ENCODE data around the gene PAGR1.
"Not testable (repeated sequence)": the region's sequence is repeated elsewhere in the genome, so short reads cannot be mapped to it uniquely, and the experiment has no call there.

Gene PAGR1

DNA sequence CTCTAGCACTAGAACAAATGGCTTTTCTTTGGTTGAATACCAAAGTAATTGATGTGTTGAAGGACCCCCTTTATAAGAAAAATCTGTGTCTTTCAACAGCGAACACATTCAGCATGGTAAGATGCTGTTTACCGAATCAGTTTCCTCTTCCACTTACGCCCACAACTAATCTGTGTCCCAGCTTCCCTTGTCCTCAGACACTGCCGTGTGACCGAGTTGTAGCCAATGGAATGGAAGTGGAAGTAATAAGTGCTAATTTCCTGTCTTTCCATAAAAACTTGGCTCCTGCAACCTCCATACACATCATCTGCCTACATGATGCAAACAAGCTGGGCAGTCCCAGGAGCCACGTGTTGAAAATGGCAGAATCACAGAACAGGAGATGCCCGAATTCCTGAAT lies 36.7 kb downstream of the PAGR1 start:
- H3K27me3 Mint-ChIP-seq (ENCODE audit: low read depth) = no peaks in the 10 kb centered on the region
- H3K9me3 Mint-ChIP-seq = no peaks in the 10 kb centered on the region
- no peak overlapping the region for H3K4me3 Mint-ChIP-seq
- peaks cover 4% of the 10 kb centered on the region for H3K4me1 Mint-ChIP-seq (ENCODE audit: low read depth)
- H3K36me3 Mint-ChIP-seq (ENCODE audit: low read depth) = peaks cover 19% of the 10 kb centered on the region
- no peak overlapping the region for H3K27ac Mint-ChIP-seq

DNA sequence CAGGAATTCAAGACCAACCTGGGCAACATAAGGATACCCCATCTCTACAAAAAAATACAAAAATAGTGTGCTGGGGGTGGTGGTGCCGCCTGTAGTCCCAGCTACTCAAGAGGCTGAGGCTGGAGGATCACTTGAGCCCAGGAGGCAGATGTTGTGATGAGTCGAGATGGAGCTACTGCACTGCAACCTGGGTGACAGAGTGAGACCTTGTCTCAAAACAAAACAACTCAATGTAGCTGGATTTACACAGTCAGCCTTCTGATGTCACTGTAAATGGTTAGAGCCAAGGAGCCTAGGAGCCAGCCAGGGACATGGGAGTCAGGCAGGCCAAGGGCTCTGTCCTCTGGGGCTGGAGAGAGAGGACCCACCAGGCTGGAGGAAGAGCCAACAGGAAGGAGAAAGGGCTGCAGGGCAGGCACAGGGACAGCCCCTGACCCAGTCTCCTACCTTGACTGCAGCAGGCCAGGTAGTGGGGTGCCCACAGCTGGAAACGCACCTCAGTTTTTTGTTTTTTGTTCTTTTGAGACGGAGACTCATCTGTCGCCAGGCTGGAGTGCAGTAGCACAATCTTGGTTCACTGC lies 38.7 kb downstream of the PAGR1 start:
- no peak overlapping the region for H3K4me3 Mint-ChIP-seq
- peaks cover 2% of the 10 kb centered on the region for H3K4me1 Mint-ChIP-seq (ENCODE audit: low read depth)
- H3K36me3 Mint-ChIP-seq (ENCODE audit: low read depth) = peaks cover 17% of the 10 kb centered on the region
- no peak overlapping the region for H3K27ac Mint-ChIP-seq
- no peaks in the 10 kb centered on the region for H3K9me3 Mint-ChIP-seq
- H3K27me3 Mint-ChIP-seq (ENCODE audit: low read depth) = no peaks in the 10 kb centered on the region

DNA sequence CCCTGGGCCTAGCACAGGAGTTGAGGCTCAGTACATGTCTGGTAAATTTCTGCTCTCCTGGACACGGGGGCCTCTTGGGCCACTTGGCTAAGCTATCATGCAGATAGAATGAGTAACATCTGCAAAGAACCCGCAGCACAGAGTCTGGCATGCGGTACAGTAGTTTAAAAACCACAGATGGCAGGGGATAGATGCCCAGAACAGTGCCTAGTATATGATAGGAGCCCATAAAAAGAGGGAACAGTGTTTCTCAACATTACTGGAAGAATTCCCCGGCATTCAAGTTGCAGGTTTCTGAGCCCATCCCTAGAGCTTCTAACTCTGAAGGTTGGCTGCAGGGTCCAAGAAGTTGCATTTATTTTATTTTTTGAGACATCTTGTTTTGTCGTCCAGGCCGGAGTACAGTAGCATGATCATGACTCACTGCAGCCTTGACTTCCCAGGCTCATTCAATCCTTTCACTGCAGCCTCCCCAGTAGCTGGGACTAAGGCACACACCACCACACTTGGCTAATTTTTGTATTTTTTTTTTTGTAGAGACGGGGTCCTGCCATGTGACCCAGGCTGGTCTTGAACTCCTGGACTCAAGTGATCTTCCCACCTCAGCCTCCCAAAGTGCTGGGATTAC lies 41.3 kb downstream of the PAGR1 start:
- Mint-ChIP-seq H3K4me3 (no peak overlapping the region), H3K4me1 (ENCODE audit: low read depth) (peaks cover 8% of the 10 kb centered on the region), H3K27me3 (ENCODE audit: low read depth) (no peaks in the 10 kb centered on the region), H3K27ac (no peak overlapping the region), H3K36me3 (ENCODE audit: low read depth) (peaks cover 19% of the 10 kb centered on the region), H3K9me3 (no peaks in the 10 kb centered on the region)

- Mint-ChIP-seq H3K4me1 (ENCODE audit: low read depth) (peaks cover 8% of the 10 kb centered on the region), H3K9me3 (no peaks in the 10 kb centered on the region), H3K27ac (no peak overlapping the region), H3K4me3 (no peak overlapping the region), H3K27me3 (ENCODE audit: low read depth) (no peaks in the 10 kb centered on the region), H3K36me3 (ENCODE audit: low read depth) (peaks cover 19% of the 10 kb centered on the region)
Measured at GRCh38 chr16:29858149-29858849, 42.3 kb downstream of the PAGR1 start.

DNA sequence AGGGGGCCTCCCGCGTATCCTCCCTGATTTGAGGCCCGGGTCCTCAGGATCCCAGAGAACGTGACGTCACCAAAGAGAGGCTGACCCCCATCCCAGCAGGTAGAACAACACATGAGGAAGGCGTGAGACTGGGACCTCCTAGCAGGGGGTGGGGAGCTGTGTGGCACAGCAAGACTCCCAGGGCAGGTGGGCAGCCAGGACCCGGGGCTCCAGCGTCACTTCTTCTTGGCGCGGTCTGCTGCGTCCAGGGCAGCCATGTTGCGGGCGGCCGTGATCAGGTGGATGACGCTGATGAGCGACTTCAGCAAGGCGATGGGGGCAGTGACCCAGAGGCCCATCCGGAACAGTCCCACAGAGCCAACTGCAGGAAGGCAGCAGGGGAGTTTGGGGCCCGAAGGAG lies 43.0 kb downstream of the PAGR1 start:
- Mint-ChIP-seq H3K36me3 (ENCODE audit: low read depth) (peaks cover 19% of the 10 kb centered on the region), H3K4me3 (no peak overlapping the region), H3K9me3 (no peaks in the 10 kb centered on the region), H3K4me1 (ENCODE audit: low read depth) (peaks cover 12% of the 10 kb centered on the region), H3K27me3 (ENCODE audit: low read depth) (no peaks in the 10 kb centered on the region), H3K27ac (no peak overlapping the region)

GRCh38 chr16:29860218-29860617 lies 44.3 kb downstream of the PAGR1 start:
- no peak overlapping the region for H3K27ac Mint-ChIP-seq
- H3K4me3 Mint-ChIP-seq = peak overlapping the region; percentile 98
- H3K36me3 Mint-ChIP-seq (ENCODE audit: low read depth) = peaks cover 19% of the 10 kb centered on the region
- no peaks in the 10 kb centered on the region for H3K27me3 Mint-ChIP-seq (ENCODE audit: low read depth)
- no peaks in the 10 kb centered on the region for H3K9me3 Mint-ChIP-seq
- H3K4me1 Mint-ChIP-seq (ENCODE audit: low read depth) = peaks cover 10% of the 10 kb centered on the region

GRCh38 chr16:29862383-29862883 lies 46.5 kb downstream of the PAGR1 start:
- H3K4me1 Mint-ChIP-seq (ENCODE audit: low read depth) = peaks cover 10% of the 10 kb centered on the region
- H3K27me3 Mint-ChIP-seq (ENCODE audit: low read depth) = no peaks in the 10 kb centered on the region
- peaks cover 19% of the 10 kb centered on the region for H3K36me3 Mint-ChIP-seq (ENCODE audit: low read depth)
- H3K27ac Mint-ChIP-seq = peak overlapping the region; percentile 82
- H3K9me3 Mint-ChIP-seq = no peaks in the 10 kb centered on the region
- H3K4me3 Mint-ChIP-seq = peak overlapping the region; percentile 98

DNA sequence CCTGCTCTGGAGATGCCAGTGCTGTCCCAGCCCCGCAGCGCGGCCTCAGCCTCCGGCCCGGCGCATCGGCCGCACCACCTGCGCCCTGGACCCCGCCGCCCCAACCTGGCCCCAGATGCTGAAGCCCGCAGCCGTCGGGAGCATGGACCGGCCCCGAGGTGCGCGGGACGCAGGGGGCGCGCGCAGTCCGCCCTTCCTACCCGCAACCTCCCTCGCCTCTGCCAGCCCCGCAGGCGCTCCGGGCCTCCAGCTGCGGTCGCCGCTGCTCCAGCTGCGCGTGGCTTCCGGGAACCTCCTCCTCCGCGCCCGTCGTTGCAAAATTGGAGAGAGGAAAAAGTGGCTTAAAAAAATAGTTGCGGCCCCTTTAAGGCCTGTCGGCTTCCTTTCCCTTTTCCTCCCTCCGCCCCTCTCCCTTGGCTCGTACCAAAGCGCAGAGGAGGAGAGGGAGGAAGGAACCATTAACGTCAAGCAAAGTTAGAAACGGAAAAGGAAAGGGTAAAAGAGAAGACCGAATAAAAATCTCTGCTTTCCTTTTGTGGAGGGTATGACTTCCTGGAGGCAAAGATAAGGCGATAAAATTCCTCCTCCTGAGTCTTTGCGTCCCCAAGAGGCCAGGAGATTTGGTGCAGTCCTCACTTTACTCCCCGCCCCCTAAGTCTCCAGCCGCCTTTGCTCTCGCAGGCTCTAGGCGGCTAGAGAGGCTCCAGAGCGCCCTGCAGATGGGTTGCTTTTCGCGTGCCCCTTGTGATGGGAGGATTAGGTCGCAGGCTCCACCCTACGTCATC lies 47.1 kb downstream of the PAGR1 start, which contains the start of gene CDIPT:
TSS of gene CDIPT (minus strand) at position 343 of the 785 bp plus-strand sequence. CDS start 369 bp downstream, outside the sequence.
- Mint-ChIP-seq H3K4me1 (ENCODE audit: low read depth) (peaks cover 12% of the 10 kb centered on the region), H3K27me3 (ENCODE audit: low read depth) (no peaks in the 10 kb centered on the region), H3K27ac (peak within 1 kb of the TSS; percentile 98), H3K4me3 (peak within 1 kb of the TSS; percentile 98), H3K36me3 (ENCODE audit: low read depth) (peaks cover 19% of the 10 kb centered on the region), H3K9me3 (no peaks in the 10 kb centered on the region)

GRCh38 chr16:29863669-29863984 lies 47.7 kb downstream of the PAGR1 start:
- H3K27me3 Mint-ChIP-seq (ENCODE audit: low read depth) = no peaks in the 10 kb centered on the region
- peaks cover 16% of the 10 kb centered on the region for H3K36me3 Mint-ChIP-seq (ENCODE audit: low read depth)
- H3K4me1 Mint-ChIP-seq (ENCODE audit: low read depth) = peaks cover 12% of the 10 kb centered on the region
- H3K9me3 Mint-ChIP-seq = no peaks in the 10 kb centered on the region
- peak overlapping the region; percentile 78 for H3K4me3 Mint-ChIP-seq
- peak overlapping the region; percentile 98 for H3K27ac Mint-ChIP-seq

DNA sequence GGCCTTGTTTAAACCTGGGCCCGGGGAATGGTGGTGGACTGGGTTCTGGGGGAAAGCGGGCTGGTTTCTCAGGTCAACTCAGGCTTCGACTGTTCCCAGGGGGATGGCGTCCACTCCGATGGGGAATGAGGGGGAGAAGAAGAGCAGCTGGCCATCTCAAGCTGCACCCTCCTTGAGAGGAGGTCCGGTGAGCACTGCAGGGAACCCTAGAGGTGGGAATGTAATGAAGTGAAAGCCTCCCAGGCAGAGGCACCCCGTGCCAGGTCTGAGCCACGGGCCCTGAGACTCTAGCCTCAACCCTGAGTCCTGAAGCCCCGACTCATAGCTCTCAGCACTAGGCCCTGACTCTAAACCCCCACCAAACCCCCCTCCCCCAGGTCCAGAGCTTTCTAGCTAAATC lies 48.3 kb downstream of the PAGR1 start:
- H3K9me3 Mint-ChIP-seq = no peaks in the 10 kb centered on the region
- no peak overlapping the region for H3K4me3 Mint-ChIP-seq
- H3K27me3 Mint-ChIP-seq (ENCODE audit: low read depth) = no peaks in the 10 kb centered on the region
- H3K36me3 Mint-ChIP-seq (ENCODE audit: low read depth) = peaks cover 12% of the 10 kb centered on the region
- peaks cover 12% of the 10 kb centered on the region for H3K4me1 Mint-ChIP-seq (ENCODE audit: low read depth)
- H3K27ac Mint-ChIP-seq = no peak overlapping the region

DNA sequence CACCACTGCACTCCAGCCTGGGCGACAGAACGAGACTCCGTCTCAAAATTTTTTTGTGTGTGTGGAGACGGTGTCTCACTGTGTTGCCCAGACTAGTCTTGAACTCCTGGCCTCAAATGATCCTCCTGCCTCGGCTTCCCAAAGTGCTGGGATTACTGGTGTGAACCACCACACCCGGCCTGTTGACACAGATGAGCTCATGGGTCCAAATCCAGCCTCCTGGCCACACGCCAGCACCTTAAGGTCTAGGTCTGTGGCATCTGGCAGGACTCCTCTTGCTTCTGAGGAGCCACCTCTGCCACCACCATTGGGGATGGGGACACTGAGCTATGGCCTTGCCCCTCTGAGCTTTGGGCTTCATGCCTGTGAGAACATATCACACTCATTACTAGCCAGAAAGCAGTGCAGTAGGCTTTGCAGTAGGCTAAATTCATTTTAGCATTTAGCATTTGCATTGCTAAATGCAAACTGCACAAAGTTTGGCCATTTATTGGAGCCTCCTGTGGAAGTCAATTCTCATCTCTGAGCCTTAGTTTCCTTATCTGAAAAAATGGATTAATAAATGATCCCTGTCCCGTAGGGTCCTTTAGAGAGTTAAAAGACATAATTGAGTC lies 52.6 kb downstream of the PAGR1 start:
- no peaks in the 10 kb centered on the region for H3K9me3 Mint-ChIP-seq
- H3K4me3 Mint-ChIP-seq = no peak overlapping the region
- H3K27me3 Mint-ChIP-seq (ENCODE audit: low read depth) = no peaks in the 10 kb centered on the region
- H3K27ac Mint-ChIP-seq = no peak overlapping the region
- no peaks in the 10 kb centered on the region for H3K36me3 Mint-ChIP-seq (ENCODE audit: low read depth)
- peaks cover 5% of the 10 kb centered on the region for H3K4me1 Mint-ChIP-seq (ENCODE audit: low read depth)

DNA sequence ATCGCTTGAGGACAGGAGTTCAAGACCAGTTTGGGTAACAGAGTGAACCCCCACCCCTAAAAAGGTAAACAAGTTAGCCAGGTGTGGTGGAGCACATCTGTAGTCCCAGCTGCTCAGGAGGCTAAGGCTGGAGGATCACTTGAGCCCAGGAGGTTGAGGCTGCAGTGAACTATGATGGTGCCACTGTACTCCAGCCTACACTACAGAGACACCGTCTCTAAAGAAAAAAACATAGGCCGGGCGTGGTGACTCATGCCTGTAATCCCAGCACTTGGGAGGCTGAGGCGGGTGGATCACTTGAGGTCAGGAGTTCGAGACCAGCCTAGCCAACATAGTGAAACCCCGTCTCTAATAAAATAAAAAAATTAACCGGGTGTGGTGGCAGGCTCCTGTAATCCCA lies 53.1 kb downstream of the PAGR1 start:
- not testable (repeated sequence) for H3K36me3 Mint-ChIP-seq (ENCODE audit: low read depth); H3K4me3 Mint-ChIP-seq; H3K27ac Mint-ChIP-seq; H3K27me3 Mint-ChIP-seq (ENCODE audit: low read depth); H3K4me1 Mint-ChIP-seq (ENCODE audit: low read depth); H3K9me3 Mint-ChIP-seq

All from T-helper 1 cell treated with Interleukin-12 subunit alpha and Interleukin-12 subunit beta and Interleukin-4 antibody, amounts not matched to agents 30 μg/mL and 1 μg/mL, for 36 hours (primary cell).